GM10248 (cell line): Measurements from ENCODE around the gene LEF1.

Experiments used
- CTCF ChIA-PET: fragments of 300-600 bp; sonication (Branson Sonifier 250); formaldehyde crosslinking; extraction: SDS; loops from one replicate; lab custom pipeline; 2021; ENCODE audit warnings: antibody characterized with exemption; lab: Yijun Ruan, JAX
- POLR2A ChIA-PET: fragments of 350-650 bp; sonication (Branson Sonifier 250); formaldehyde crosslinking; extraction: SDS; loops from one replicate; lab custom pipeline; 2020; ENCODE audit warnings: antibody characterized with exemption; lab: Yijun Ruan, JAX
- DNase-seq: peaks from one replicate; pipeline ENCODE4 v3.0.0; 2012; ENCODE audit errors: extremely low spot score
- CTCF ChIP-seq: IDR thresholded peaks from 2 replicates; pipeline ENCODE4 v1.5.1; 2012; ENCODE audit warnings: mild to moderate bottlenecking, low read depth; ENCODE audit errors: extremely low read depth, missing control alignments, control extremely low read depth

The LEF1 gene

GRCh38 chr4:108042927-108043326 is 125.8 kb downstream of the LEF1 start:
- ChIA-PET POLR2A (no interaction called here), CTCF (interaction anchor here (1.9 to 3.4 kb wide), 2 partner anchors 11 to 12 kb away, joined by 10 to 15 read pairs; no protein-coding TSS in a partner anchor)

GRCh38 chr4:108037884-108038283 is 130.8 kb downstream of the LEF1 start:
- CTCF ChIA-PET: interaction anchor here (1.1 to 16.4 kb wide), 4 partner anchors 9 to 144 kb away, joined by 3 to 157 read pairs (median 4); no protein-coding TSS in a partner anchor
- POLR2A ChIA-PET: interaction anchor here (0.6 kb wide), 1 partner anchor 40 kb away, joined by 7 read pairs; no protein-coding TSS in a partner anchor
- no peak for DNase-seq

More at GRCh38 chr4:108042927-108043326, 125.8 kb downstream of the LEF1 start:
- DNase-seq: no peak
- TF ChIP-seq CTCF: peak; percentile 36

GRCh38 chr4:108036213-108036612 is 132.5 kb downstream of the LEF1 start:
- ChIA-PET POLR2A (no interaction called here), CTCF (interaction anchor here (1.4 to 16.4 kb wide), 4 partner anchors 19 to 536 kb away, joined by 5 to 157 read pairs (median 38); no protein-coding TSS in a partner anchor)
- no peak for TF ChIP-seq CTCF
- DNase-seq: peak; percentile 76

More at GRCh38 chr4:108037884-108038283, 130.8 kb downstream of the LEF1 start:
- no peak for TF ChIP-seq CTCF

- CTCF ChIA-PET: interaction anchor here (0.8 to 16.4 kb wide), 7 partner anchors 11 to 536 kb away, joined by 3 to 157 read pairs (median 5); no protein-coding TSS in a partner anchor
- TF ChIP-seq CTCF: no peak
- no peak for DNase-seq
- POLR2A ChIA-PET: no interaction called here
Measured at GRCh38 chr4:108035691-108036090, 133.0 kb downstream of the LEF1 start.

GRCh38 chr4:108034565-108034964 is 134.2 kb downstream of the LEF1 start:
- ChIA-PET CTCF (interaction anchor here (0.7 to 16.4 kb wide), 5 partner anchors 17 to 540 kb away, joined by 3 to 157 read pairs (median 4); no protein-coding TSS in a partner anchor), POLR2A (no interaction called here)
- DNase-seq: no peak
- no peak for TF ChIP-seq CTCF

- CTCF ChIA-PET: interaction anchor here (2.8 to 16.4 kb wide), 4 partner anchors 16 to 540 kb away, joined by 10 to 157 read pairs (median 88); no protein-coding TSS in a partner anchor
- POLR2A ChIA-PET: no interaction called here
- no peak for TF ChIP-seq CTCF
- DNase-seq: no peak
Measured at GRCh38 chr4:108033348-108033747, 135.4 kb downstream of the LEF1 start.
